ENCODE measurements around the gene TICAM1.

TICAM1 gene

DNA sequence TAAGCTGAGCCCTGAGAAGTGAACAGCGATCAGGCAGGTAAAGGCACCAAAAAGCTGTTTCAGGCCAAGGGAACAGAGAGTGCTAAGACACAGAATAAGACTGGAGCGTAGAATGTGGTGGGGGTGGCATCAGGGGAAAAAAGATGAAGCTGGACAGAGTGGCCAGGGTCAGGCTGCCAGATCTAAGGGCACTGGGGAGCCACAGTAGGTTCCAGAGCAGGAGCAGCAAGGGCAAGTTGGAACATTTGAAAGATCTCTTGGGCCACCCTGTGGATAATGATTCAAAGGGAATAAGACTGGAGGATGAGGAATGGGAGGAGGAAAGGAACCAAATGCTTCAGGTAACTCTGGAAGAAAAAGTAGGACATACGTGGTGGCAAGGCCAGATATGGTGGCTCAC is 42.4 kb upstream of the TICAM1 start:
- H3K18ac ChIP-seq (ENCODE audit: low read length), result no peak overlapping the region
- H2BK120ac ChIP-seq (ENCODE audit: insufficient read depth, low read length, poor library complexity), result no peak overlapping the region
- no peak overlapping the region for H3K14ac ChIP-seq (ENCODE audit: low read length)
- no peaks in the 10 kb centered on the region for H3K36me3 ChIP-seq (ENCODE audit: control insufficient read depth in 1 of 2, insufficient read depth in 2 of 2, low read length in 2 of 2)
- H3K23ac ChIP-seq (ENCODE audit: low read length), result no peak overlapping the region
- no peak overlapping the region for H2BK12ac ChIP-seq (ENCODE audit: low read length)
- H3K4me1 ChIP-seq (ENCODE audit: control insufficient read depth in 1 of 2, insufficient read depth in 2 of 2, low read length in 2 of 2), result peaks cover 16 to 19% of the 10 kb centered on the region in 2 experiments
- no peaks in the 10 kb centered on the region for H3K9me3 ChIP-seq (ENCODE audit: insufficient read depth, low read depth, low read length)
- no peak overlapping the region for H2BK5ac ChIP-seq (ENCODE audit: low read depth, low read length, poor library complexity)
- no peaks in the 10 kb centered on the region for H3K27me3 ChIP-seq (ENCODE audit: insufficient read depth, low read length)
- H2AK5ac ChIP-seq (ENCODE audit: low read length), result no peak overlapping the region
- H3K27ac ChIP-seq (ENCODE audit: low read depth, low read length), result no peak overlapping the region
- no peak overlapping the region for H4K8ac ChIP-seq (ENCODE audit: low read depth, low read length)
- H4K12ac ChIP-seq (ENCODE audit: low read depth, low read length), result no peak overlapping the region
- DNase-seq, result no peak
- no peaks in the 10 kb centered on the region for H3K79me2 ChIP-seq (ENCODE audit: control insufficient read depth, insufficient read depth, low read length, poor library complexity)
- H3K9ac ChIP-seq (ENCODE audit: low read length), result no peak overlapping the region
- no peak overlapping the region for H4K91ac ChIP-seq (ENCODE audit: low read depth, low read length)
- H3K4ac ChIP-seq (ENCODE audit: low read depth, low read length), result no peak overlapping the region
- H3K79me1 ChIP-seq (ENCODE audit: low read length), result peaks cover 9% of the 10 kb centered on the region
- no peak overlapping the region for H3K4me3 ChIP-seq (ENCODE audit: low read depth, low read length)
- no peak overlapping the region for H3K4me2 ChIP-seq (ENCODE audit: low read length)
- no CpG with 5 or more reads among the region's 3 CpGs for WGBS (ENCODE audit: extremely low coverage, insufficient coverage, insufficient read length)
- no peak overlapping the region for H2AFZ ChIP-seq (ENCODE audit: insufficient read depth, low read length, poor library complexity)

DNA sequence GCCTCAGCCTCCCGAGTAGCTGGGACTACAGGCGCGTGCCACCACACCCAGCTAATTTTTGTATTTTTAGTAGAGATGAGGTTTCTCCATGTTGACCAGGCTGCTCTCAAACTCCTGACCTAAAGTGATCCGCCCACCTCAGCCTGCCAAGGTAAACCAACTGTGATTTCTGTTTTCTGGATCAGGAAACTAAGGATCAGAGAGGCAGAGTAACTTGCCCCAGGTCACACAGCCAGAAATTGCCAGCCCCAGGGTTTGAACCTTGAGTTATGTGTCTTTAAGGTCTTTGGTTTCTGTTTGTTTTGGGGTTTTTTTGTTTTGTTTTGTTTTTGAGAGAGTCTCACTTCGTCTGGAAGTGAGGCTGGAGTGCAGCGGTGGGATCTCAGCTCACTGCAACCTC is 40.2 kb upstream of the TICAM1 start:
- WGBS (ENCODE audit: extremely low coverage, insufficient coverage, insufficient read length), result no CpG with 5 or more reads among the region's 6 CpGs
- no peak overlapping the region for H4K8ac ChIP-seq (ENCODE audit: low read depth, low read length)
- H4K91ac ChIP-seq (ENCODE audit: low read depth, low read length), result no peak overlapping the region
- no peak overlapping the region for H3K9ac ChIP-seq (ENCODE audit: low read length)
- no peak overlapping the region for H2BK120ac ChIP-seq (ENCODE audit: insufficient read depth, low read length, poor library complexity)
- DNase-seq, result no peak
- H3K23ac ChIP-seq (ENCODE audit: low read length), result no peak overlapping the region
- H3K27me3 ChIP-seq (ENCODE audit: insufficient read depth, low read length), result no peaks in the 10 kb centered on the region
- no peak overlapping the region for H3K4ac ChIP-seq (ENCODE audit: low read depth, low read length)
- peaks cover 9% of the 10 kb centered on the region for H3K79me2 ChIP-seq (ENCODE audit: control insufficient read depth, insufficient read depth, low read length, poor library complexity)
- no peak overlapping the region for H3K4me3 ChIP-seq (ENCODE audit: low read depth, low read length)
- no peak overlapping the region for H2BK12ac ChIP-seq (ENCODE audit: low read length)
- peaks cover 13% of the 10 kb centered on the region for H3K79me1 ChIP-seq (ENCODE audit: low read length)
- H3K36me3 ChIP-seq (ENCODE audit: control insufficient read depth in 1 of 2, insufficient read depth in 2 of 2, low read length in 2 of 2), result no peaks in the 10 kb centered on the region
- H4K12ac ChIP-seq (ENCODE audit: low read depth, low read length), result no peak overlapping the region
- H3K4me2 ChIP-seq (ENCODE audit: low read length), result no peak overlapping the region
- peaks cover 8 to 11% of the 10 kb centered on the region in 2 experiments for H3K4me1 ChIP-seq (ENCODE audit: control insufficient read depth in 1 of 2, insufficient read depth in 2 of 2, low read length in 2 of 2)
- no peak overlapping the region for H2BK5ac ChIP-seq (ENCODE audit: low read depth, low read length, poor library complexity)
- no peak overlapping the region for H2AK5ac ChIP-seq (ENCODE audit: low read length)
- no peak overlapping the region for H3K18ac ChIP-seq (ENCODE audit: low read length)
- H2AFZ ChIP-seq (ENCODE audit: insufficient read depth, low read length, poor library complexity), result no peak overlapping the region
- no peak overlapping the region for H3K27ac ChIP-seq (ENCODE audit: low read depth, low read length)
- no peak overlapping the region for H3K14ac ChIP-seq (ENCODE audit: low read length)
- no peaks in the 10 kb centered on the region for H3K9me3 ChIP-seq (ENCODE audit: insufficient read depth, low read depth, low read length)

DNA sequence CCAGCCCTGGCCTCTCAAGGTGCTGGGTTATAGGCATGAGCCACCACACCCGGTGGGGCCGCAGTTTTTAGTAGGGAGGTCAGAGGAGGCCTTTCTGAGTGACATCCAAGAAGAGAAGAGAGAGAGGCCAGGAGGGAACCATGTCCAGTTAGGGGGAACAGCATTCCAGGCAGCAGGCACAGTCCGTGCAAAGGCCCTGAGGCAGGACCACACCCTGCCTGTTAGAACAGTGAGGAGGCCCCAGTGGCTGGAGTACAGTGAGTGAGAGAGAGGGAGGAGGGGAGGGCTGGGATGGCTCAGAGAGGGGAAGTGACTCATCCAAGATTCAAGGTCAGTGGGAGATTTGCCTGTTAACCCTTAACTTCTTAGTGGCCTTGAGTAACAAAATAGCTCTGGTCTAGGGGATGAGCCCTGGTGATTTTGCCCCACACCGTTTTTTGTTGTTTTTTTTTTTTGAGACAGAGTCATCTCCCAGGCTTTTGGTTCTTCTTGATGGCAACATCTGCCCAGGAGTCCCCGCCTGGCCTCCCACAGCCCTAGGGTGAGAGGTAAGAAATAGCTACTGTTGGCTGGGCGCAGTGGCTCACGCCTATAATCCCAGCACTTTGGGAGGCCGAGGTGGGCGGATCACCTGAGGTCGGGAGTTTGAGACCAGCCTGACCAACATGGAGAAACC is 38.7 kb upstream of the TICAM1 start:
- H3K18ac ChIP-seq (ENCODE audit: low read length), result no peak overlapping the region
- peaks cover 16% of the 10 kb centered on the region for H3K79me1 ChIP-seq (ENCODE audit: low read length)
- H3K9ac ChIP-seq (ENCODE audit: low read length), result no peak overlapping the region
- H4K91ac ChIP-seq (ENCODE audit: low read depth, low read length), result no peak overlapping the region
- no peak overlapping the region for H3K4ac ChIP-seq (ENCODE audit: low read depth, low read length)
- no peak overlapping the region for H3K14ac ChIP-seq (ENCODE audit: low read length)
- H2BK120ac ChIP-seq (ENCODE audit: insufficient read depth, low read length, poor library complexity), result no peak overlapping the region
- H3K36me3 ChIP-seq (ENCODE audit: control insufficient read depth in 1 of 2, insufficient read depth in 2 of 2, low read length in 2 of 2), result no peaks in the 10 kb centered on the region
- no peak overlapping the region for H2AK5ac ChIP-seq (ENCODE audit: low read length)
- DNase-seq, result peak; percentile 88 to 91
- H3K27ac ChIP-seq (ENCODE audit: low read depth, low read length), result peak overlapping the region; percentile 41
- no peaks in the 10 kb centered on the region for H3K27me3 ChIP-seq (ENCODE audit: insufficient read depth, low read length)
- no peak overlapping the region for H3K23ac ChIP-seq (ENCODE audit: low read length)
- peak overlapping the region; percentile 57 for H2BK12ac ChIP-seq (ENCODE audit: low read length)
- no peak overlapping the region for H2BK5ac ChIP-seq (ENCODE audit: low read depth, low read length, poor library complexity)
- no peak overlapping the region for H4K8ac ChIP-seq (ENCODE audit: low read depth, low read length)
- no peak overlapping the region for H2AFZ ChIP-seq (ENCODE audit: insufficient read depth, low read length, poor library complexity)
- H3K9me3 ChIP-seq (ENCODE audit: insufficient read depth, low read depth, low read length), result no peaks in the 10 kb centered on the region
- no CpG with 5 or more reads among the region's 10 CpGs for WGBS (ENCODE audit: extremely low coverage, insufficient coverage, insufficient read length)
- no peak overlapping the region for H4K12ac ChIP-seq (ENCODE audit: low read depth, low read length)
- peaks cover 13 to 16% of the 10 kb centered on the region in 2 experiments for H3K4me1 ChIP-seq (ENCODE audit: control insufficient read depth in 1 of 2, insufficient read depth in 2 of 2, low read length in 2 of 2)
- H3K4me2 ChIP-seq (ENCODE audit: low read length), result no peak overlapping the region
- H3K79me2 ChIP-seq (ENCODE audit: control insufficient read depth, insufficient read depth, low read length, poor library complexity), result peaks cover 11% of the 10 kb centered on the region
- no peak overlapping the region for H3K4me3 ChIP-seq (ENCODE audit: low read depth, low read length)

DNA sequence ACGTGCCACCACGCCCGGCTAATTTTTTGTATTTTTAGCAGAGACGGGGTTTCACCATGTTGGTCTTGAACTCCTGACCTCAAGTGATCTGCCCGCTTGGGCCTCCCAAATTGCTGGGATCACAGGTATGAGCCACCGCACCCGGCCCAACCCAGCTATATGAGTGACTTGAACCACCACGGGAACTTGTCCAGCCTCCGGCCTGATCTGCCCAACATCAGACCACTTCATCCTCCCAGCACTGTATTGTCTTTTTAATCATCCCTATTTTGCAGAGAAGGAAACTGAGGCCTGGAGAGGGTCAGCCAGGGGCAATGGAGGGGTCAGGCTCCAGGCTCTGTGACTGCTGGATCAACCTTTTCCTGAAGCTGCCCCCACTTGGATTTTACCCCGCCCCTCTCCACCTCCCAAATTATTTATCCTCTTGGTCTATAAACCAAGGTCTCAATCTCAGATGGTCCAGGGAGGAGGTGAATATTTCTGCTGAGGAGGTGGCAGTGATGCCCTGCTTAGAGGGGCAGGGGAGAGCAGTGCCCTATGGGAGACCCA is 36.8 kb upstream of the TICAM1 start:
- Histone ChIP-seq H3K79me1 (ENCODE audit: low read length) (peaks cover 16% of the 10 kb centered on the region), H2BK12ac (ENCODE audit: low read length) (peak overlapping the region; percentile 25), H3K14ac (ENCODE audit: low read length) (no peak overlapping the region), H4K12ac (ENCODE audit: low read depth, low read length) (peak overlapping the region; percentile 38), H3K79me2 (ENCODE audit: control insufficient read depth, insufficient read depth, low read length, poor library complexity) (peaks cover 11% of the 10 kb centered on the region), H3K4me3 (ENCODE audit: low read depth, low read length) (no peak overlapping the region), H4K8ac (ENCODE audit: low read depth, low read length) (no peak overlapping the region), H3K4ac (ENCODE audit: low read depth, low read length) (no peak overlapping the region), H4K91ac (ENCODE audit: low read depth, low read length) (peak overlapping the region; percentile 28), H3K4me1 (ENCODE audit: control insufficient read depth in 1 of 2, insufficient read depth in 2 of 2, low read length in 2 of 2) (peaks cover 13 to 16% of the 10 kb centered on the region in 2 experiments), H3K27me3 (ENCODE audit: insufficient read depth, low read length) (no peaks in the 10 kb centered on the region), H3K9ac (ENCODE audit: low read length) (no peak overlapping the region), H3K36me3 (ENCODE audit: control insufficient read depth in 1 of 2, insufficient read depth in 2 of 2, low read length in 2 of 2) (peaks cover 0 to 5% of the 10 kb centered on the region in 2 experiments), H2AK5ac (ENCODE audit: low read length) (peak overlapping the region; percentile 56), H3K23ac (ENCODE audit: low read length) (no peak overlapping the region), H3K18ac (ENCODE audit: low read length) (no peak overlapping the region), H2BK5ac (ENCODE audit: low read depth, low read length, poor library complexity) (no peak overlapping the region), H3K9me3 (ENCODE audit: insufficient read depth, low read depth, low read length) (no peaks in the 10 kb centered on the region), H3K4me2 (ENCODE audit: low read length) (no peak overlapping the region), H2AFZ (ENCODE audit: insufficient read depth, low read length, poor library complexity) (peak overlapping the region; percentile 92), H3K27ac (ENCODE audit: low read depth, low read length) (no peak overlapping the region), H2BK120ac (ENCODE audit: insufficient read depth, low read length, poor library complexity) (peak overlapping the region; percentile 24)
- no CpG with 5 or more reads among the region's 10 CpGs for WGBS (ENCODE audit: extremely low coverage, insufficient coverage, insufficient read length)
- DNase-seq, result peak in 1 of 2 donors; percentile 18
